Measurements from ENCODE around the gene KLHL1. TPM values are rescaled to one million over a fixed set of nuclear protein-coding genes. Genes with fewer than 3 reads are reported as not detected.

The KLHL1 gene
- total RNA-seq, 4 donors from 2014 or later = not detected

- 52 to 62% methylated on average over 2 of the region's 2 CpGs for WGBS, 2 donors
Measured at GRCh38 chr13:69755101-69755500, 353.2 kb downstream of the KLHL1 start.

GRCh38 chr13:69751259-69751658, 357.0 kb downstream of the KLHL1 start:
- intact Hi-C loops (cut with DNase I; ENCODE audit: low total_unique reads) = no loop called here
- DNase-seq (ENCODE audit: low spot score in 2 of 2) = no peak
- TF ChIP-seq POLR2A (IDR thresholded peaks at IDR 0.05) (no peak), CTCF (IDR thresholded peaks at IDR 0.05) (no peak)
- no peak overlapping the region for H3K4me3 ChIP-seq (ENCODE audit: low read depth, poor library complexity, severe bottlenecking)
- WGBS, 2 donors = 80 to 87% methylated on average over 4 of the region's 4 CpGs

More at GRCh38 chr13:69755101-69755500, 353.2 kb downstream of the KLHL1 start:
- no peak overlapping the region for H3K4me3 ChIP-seq (ENCODE audit: low read depth, poor library complexity, severe bottlenecking)
- intact Hi-C loops (cut with DNase I; ENCODE audit: low total_unique reads) = no loop called here
- no peak for DNase-seq (ENCODE audit: low spot score in 2 of 2)
- TF ChIP-seq CTCF (IDR thresholded peaks at IDR 0.05) (no peak), POLR2A (IDR thresholded peaks at IDR 0.05) (no peak)

GRCh38 chr13:69737129-69737935, 370.9 kb downstream of the KLHL1 start:
- TF ChIP-seq CTCF (IDR thresholded peaks at IDR 0.05) (no peak), POLR2A (IDR thresholded peaks at IDR 0.05) (no peak)
- 80 to 86% methylated on average over 11 of the region's 11 CpGs for WGBS, 2 donors
- DNase-seq (ENCODE audit: low spot score in 2 of 2) = no peak
- intact Hi-C loops (cut with DNase I; ENCODE audit: low total_unique reads) = no loop called here
- no peak overlapping the region for H3K4me3 ChIP-seq (ENCODE audit: low read depth, poor library complexity, severe bottlenecking)

GRCh38 chr13:69721631-69722030, 386.6 kb downstream of the KLHL1 start:
- TF ChIP-seq CTCF (IDR thresholded peaks at IDR 0.05) (no peak), POLR2A (IDR thresholded peaks at IDR 0.05) (no peak)
- DNase-seq (ENCODE audit: low spot score in 2 of 2) = no peak
- no peak overlapping the region for H3K4me3 ChIP-seq (ENCODE audit: low read depth, poor library complexity, severe bottlenecking)
- 84 to 94% methylated on average over 1 of the region's 1 CpG for WGBS, 2 donors
- intact Hi-C loops (cut with DNase I; ENCODE audit: low total_unique reads) = no loop called here

GRCh38 chr13:69720278-69720983, 387.8 kb downstream of the KLHL1 start:
- no peak for TF ChIP-seq CTCF (IDR thresholded peaks at IDR 0.05)
- no peak for TF ChIP-seq POLR2A (IDR thresholded peaks at IDR 0.05)
- intact Hi-C loops (cut with DNase I; ENCODE audit: low total_unique reads) = no loop called here
- no peak overlapping the region for H3K4me3 ChIP-seq (ENCODE audit: low read depth, poor library complexity, severe bottlenecking)
- DNase-seq (ENCODE audit: low spot score in 2 of 2) = no peak

Data from lower leg skin (tissue), 4 donors.